ENCODE results near the gene ADAP1.
"Not testable (repeated sequence)": the region's sequence is repeated elsewhere in the genome, so short reads cannot be mapped to it uniquely, and the experiment has no call there.

ADAP1 gene

GRCh38 chr7:908591-909357 is 45.7 kb downstream of the ADAP1 start:
- H3K4me3 ChIP-seq (ENCODE audit: low read depth in 1 of 2, low read length in 2 of 2); H3K36me3 ChIP-seq (ENCODE audit: insufficient read depth, low read length); H3K79me2 ChIP-seq (ENCODE audit: insufficient read depth, low read length); H4K20me1 ChIP-seq (ENCODE audit: insufficient read depth, low read length); H3K9me3 ChIP-seq (ENCODE audit: insufficient read depth, low read length, severe bottlenecking); H3K27ac ChIP-seq (ENCODE audit: low read length); DNase-seq; H3K4me1 ChIP-seq (ENCODE audit: insufficient read depth, low read length); H3K4me2 ChIP-seq (ENCODE audit: insufficient read depth, low read length); ATAC-seq (ENCODE audit: insufficient read depth, low read depth); H2AFZ ChIP-seq (ENCODE audit: low read depth, low read length); H3K9ac ChIP-seq (ENCODE audit: low read depth, low read length); H3K27me3 ChIP-seq (ENCODE audit: insufficient read depth, low read length, poor library complexity): not testable (repeated sequence)
- peak; percentile 31 for TF ChIP-seq CTCF (IDR thresholded peaks at IDR 0.05; ENCODE audit: borderline replicate concordance, extremely low read depth, low read length, poor library complexity, severe bottlenecking)

- no peak overlapping the region for H3K27ac ChIP-seq (ENCODE audit: low read length)
- H2AFZ ChIP-seq (ENCODE audit: low read depth, low read length), result no peak overlapping the region
- no peak overlapping the region for H3K4me3 ChIP-seq (ENCODE audit: low read depth in 1 of 2, low read length in 2 of 2)
- ATAC-seq (ENCODE audit: insufficient read depth, low read depth) (no peak), DNase-seq (no peak)
- no peaks in the 10 kb centered on the region for H3K36me3 ChIP-seq (ENCODE audit: insufficient read depth, low read length)
- H3K4me1 ChIP-seq (ENCODE audit: insufficient read depth, low read length), result no peaks in the 10 kb centered on the region
- no peak overlapping the region for H3K9ac ChIP-seq (ENCODE audit: low read depth, low read length)
- no peaks in the 10 kb centered on the region for H3K27me3 ChIP-seq (ENCODE audit: insufficient read depth, low read length, poor library complexity)
- no peak overlapping the region for H3K4me2 ChIP-seq (ENCODE audit: insufficient read depth, low read length)
- H3K79me2 ChIP-seq (ENCODE audit: insufficient read depth, low read length), result no peaks in the 10 kb centered on the region
- H3K9me3 ChIP-seq (ENCODE audit: insufficient read depth, low read length, severe bottlenecking), result no peaks in the 10 kb centered on the region
- H4K20me1 ChIP-seq (ENCODE audit: insufficient read depth, low read length), result no peaks in the 10 kb centered on the region; the same call in none of the 2 replicates
- no peak for TF ChIP-seq CTCF (IDR thresholded peaks at IDR 0.05; ENCODE audit: borderline replicate concordance, extremely low read depth, low read length, poor library complexity, severe bottlenecking)
- TF ChIP-seq EZH2 (IDR thresholded peaks at IDR 0.05; ENCODE audit: borderline replicate concordance, low read depth, low read length, severe bottlenecking), result no peak
These were observed 46.3 kb downstream of the ADAP1 start for GRCh38 chr7:908159-908581.

- no peaks in the 10 kb centered on the region for H3K4me1 ChIP-seq (ENCODE audit: insufficient read depth, low read length)
- ATAC-seq (ENCODE audit: insufficient read depth, low read depth), result no peak
- H3K4me3 ChIP-seq (ENCODE audit: low read depth in 1 of 2, low read length in 2 of 2), result no peak overlapping the region
- no peak for TF ChIP-seq CTCF (IDR thresholded peaks at IDR 0.05; ENCODE audit: borderline replicate concordance, extremely low read depth, low read length, poor library complexity, severe bottlenecking)
- no peak for TF ChIP-seq EZH2 (IDR thresholded peaks at IDR 0.05; ENCODE audit: borderline replicate concordance, low read depth, low read length, severe bottlenecking)
- no peak overlapping the region for H2AFZ ChIP-seq (ENCODE audit: low read depth, low read length)
- no peak for DNase-seq
- H3K36me3 ChIP-seq (ENCODE audit: insufficient read depth, low read length), result no peaks in the 10 kb centered on the region
- no peaks in the 10 kb centered on the region; the same call in none of the 2 replicates for H4K20me1 ChIP-seq (ENCODE audit: insufficient read depth, low read length)
- H3K9me3 ChIP-seq (ENCODE audit: insufficient read depth, low read length, severe bottlenecking), result no peaks in the 10 kb centered on the region
- H3K4me2 ChIP-seq (ENCODE audit: insufficient read depth, low read length), result no peak overlapping the region
- no peak overlapping the region for H3K27ac ChIP-seq (ENCODE audit: low read length)
- no peaks in the 10 kb centered on the region for H3K79me2 ChIP-seq (ENCODE audit: insufficient read depth, low read length)
- H3K27me3 ChIP-seq (ENCODE audit: insufficient read depth, low read length, poor library complexity), result no peaks in the 10 kb centered on the region
- H3K9ac ChIP-seq (ENCODE audit: low read depth, low read length), result no peak overlapping the region
These were observed 47.1 kb downstream of the ADAP1 start for GRCh38 chr7:907158-907980.

Measured in DND-41 (cell line).